ENCODE data around the gene LCN2.

Gene LCN2

GRCh38 chr9:128146591-128147120, 2.6 kb upstream of the LCN2 start:
- in situ Hi-C loops (cut with HindIII; ENCODE audit: low sequenced_read_pairs) = no loop called here

- in situ Hi-C loops (cut with HindIII; ENCODE audit: low sequenced_read_pairs) = no loop called here
Measured at GRCh38 chr9:128148509-128149000, 698 bp upstream of the LCN2 start.

GRCh38 chr9:128149951-128150593, 819 bp downstream of the LCN2 start:
- in situ Hi-C loops (cut with HindIII; ENCODE audit: low sequenced_read_pairs) = no loop called here

GRCh38 chr9:128150594-128151308, 1.5 kb downstream of the LCN2 start:
- in situ Hi-C loops (cut with HindIII; ENCODE audit: low sequenced_read_pairs) = no loop called here

GRCh38 chr9:128151309-128152132, 2.3 kb downstream of the LCN2 start:
- in situ Hi-C loops (cut with HindIII; ENCODE audit: low sequenced_read_pairs) = no loop called here

- in situ Hi-C loops (cut with HindIII; ENCODE audit: low sequenced_read_pairs) = no loop called here
Measured at GRCh38 chr9:128152133-128153059, 3.1 kb downstream of the LCN2 start.

DNA sequence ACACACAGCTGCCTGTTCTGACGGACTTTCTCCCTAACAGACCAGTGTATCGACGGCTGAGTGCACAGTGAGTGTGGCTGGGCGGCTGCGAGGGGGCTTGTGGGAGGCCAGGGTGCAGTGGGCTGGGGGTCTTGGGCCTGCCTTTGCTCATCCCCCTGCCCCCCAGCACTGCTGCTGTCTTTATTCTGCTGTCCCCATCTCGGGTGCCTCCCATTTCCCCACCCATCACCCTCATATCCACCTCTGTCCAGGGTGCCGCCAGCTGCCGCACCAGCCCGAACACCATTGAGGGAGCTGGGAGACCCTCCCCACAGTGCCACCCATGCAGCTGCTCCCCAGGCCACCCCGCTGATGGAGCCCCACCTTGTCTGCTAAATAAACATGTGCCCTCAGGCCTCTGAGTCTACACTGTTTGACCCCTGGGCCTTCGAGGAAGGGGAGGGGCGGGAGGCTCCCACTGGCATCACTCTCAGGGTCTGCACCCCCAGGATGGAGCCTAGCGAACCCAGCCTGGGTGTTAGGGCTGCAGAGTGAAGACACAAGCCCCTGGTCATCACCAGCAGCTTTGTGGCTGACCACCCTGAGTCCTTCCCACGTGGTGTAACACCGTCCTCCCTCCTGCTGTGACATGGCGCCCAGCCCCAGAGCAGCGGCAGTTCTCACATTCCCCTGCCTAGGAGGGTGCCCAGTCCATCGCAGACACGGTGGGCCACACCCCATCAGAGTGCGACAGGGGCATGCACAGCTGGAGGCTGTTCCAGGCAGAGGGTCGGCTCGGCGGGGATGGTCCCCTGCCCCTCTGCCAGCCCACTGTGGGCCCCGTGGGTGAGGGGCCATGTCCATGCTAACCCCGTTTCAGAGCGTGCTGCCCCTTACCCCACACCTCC, 4.0 kb downstream of the LCN2 start:
- in situ Hi-C loops (cut with HindIII; ENCODE audit: low sequenced_read_pairs) = no loop called here

GRCh38 chr9:128153947-128154695, 4.9 kb downstream of the LCN2 start:
- in situ Hi-C loops (cut with HindIII; ENCODE audit: low sequenced_read_pairs) = no loop called here

GRCh38 chr9:128155736-128156500, 6.7 kb downstream of the LCN2 start:
- in situ Hi-C loops (cut with HindIII; ENCODE audit: low sequenced_read_pairs) = no loop called here

- in situ Hi-C loops (cut with HindIII; ENCODE audit: low sequenced_read_pairs) = no loop called here
Measured at GRCh38 chr9:128159522-128159783, 10.2 kb downstream of the LCN2 start.

GRCh38 chr9:128159784-128160602, 10.7 kb downstream of the LCN2 start, which contains the start of gene BBLN:
Gene BBLN (plus strand): TSS chr9:128160265. CDS start chr9:128160408, 143 bp downstream.
- in situ Hi-C loops (cut with HindIII; ENCODE audit: low sequenced_read_pairs) = no loop called here

- in situ Hi-C loops (cut with HindIII; ENCODE audit: low sequenced_read_pairs) = no loop called here
Measured at GRCh38 chr9:128160603-128160987, 11.3 kb downstream of the LCN2 start.

DNA sequence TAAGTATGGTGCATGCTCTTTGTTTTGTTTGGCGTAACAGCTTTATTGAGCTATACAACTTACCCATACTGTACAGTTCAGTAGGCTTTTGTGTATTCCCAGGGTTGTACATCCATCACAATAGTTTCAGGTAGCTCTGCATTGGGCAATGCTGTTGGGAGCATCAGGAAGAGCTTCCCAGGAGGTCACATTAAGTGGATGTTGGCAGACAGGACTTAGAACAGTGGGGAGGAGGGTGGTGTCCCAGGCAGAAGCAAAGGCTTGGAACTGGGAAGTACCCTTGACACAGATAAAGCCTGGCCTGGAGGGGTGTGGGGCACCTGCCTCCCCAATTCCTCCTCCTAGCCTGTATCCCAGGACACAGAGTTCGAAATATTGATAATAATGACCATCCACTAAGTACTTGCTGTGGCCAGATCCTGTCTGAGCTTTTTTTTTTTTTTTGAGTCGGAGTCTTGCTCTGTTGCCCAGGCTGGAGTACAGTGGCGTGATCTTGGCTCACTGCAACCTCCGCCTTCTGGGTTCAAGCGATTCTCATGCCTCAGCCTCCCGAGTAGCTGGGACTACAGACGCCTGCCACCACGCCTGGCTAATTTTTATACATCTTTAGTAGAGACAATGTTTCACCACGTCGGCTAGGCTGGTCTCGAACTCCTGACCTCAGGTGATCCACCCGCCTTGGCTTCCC, 12.1 kb downstream of the LCN2 start:
- in situ Hi-C loops (cut with HindIII; ENCODE audit: low sequenced_read_pairs) = no loop called here

DNA sequence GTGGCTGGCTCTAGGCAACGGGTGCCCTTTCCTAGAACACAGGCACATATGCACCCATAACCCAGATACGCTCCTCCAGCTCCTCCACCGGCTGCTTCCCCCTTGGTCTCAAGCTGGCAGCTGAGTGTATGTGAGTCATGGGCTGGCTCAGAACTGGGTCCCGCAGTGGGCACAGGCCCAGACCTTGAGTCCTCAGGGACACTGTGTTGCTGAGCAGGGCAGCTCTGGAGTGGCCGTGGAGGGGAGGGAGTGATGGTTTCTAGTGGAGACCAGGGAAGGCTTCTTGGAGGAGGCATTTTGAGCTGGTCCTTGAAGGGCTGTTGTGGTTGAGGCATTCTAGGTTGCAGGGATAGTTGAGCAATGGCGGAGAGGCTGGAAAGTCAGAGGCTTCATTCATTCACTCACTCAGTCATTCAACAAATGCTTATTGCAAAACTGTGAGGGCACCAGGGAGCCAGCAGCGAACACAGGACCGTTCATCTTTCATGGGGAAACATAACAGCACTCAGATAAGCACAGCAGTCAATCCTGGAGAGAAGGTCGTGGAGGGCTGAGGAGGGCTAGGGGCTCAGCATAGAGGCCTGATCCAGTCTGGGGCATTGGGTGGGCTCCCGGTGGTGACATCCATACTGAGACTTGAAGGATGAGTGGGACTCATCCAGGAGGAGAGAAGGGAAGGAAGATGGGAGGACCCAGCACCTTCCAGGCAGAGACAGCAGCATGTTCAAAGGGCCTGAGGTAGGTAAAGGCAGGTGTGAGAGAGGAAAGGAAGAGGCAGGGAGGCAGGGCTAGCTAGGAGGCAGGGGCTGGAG, 13.2 kb downstream of the LCN2 start:
- in situ Hi-C loops (cut with HindIII; ENCODE audit: low sequenced_read_pairs) = no loop called here

- in situ Hi-C loops (cut with HindIII; ENCODE audit: low sequenced_read_pairs) = no loop called here
Measured at GRCh38 chr9:128163027-128163515, 13.8 kb downstream of the LCN2 start.
